Nephron (organoid): ENCODE data around the gene EZH2.
A peak's percentile ranks its signal among the peaks of the same experiment; 100 is the strongest.

Experiments
- H3K27ac Mint-ChIP-seq, 3 experiments: 2 replicates each; pipeline ENCODE4 v1.8.0; 2020; ENCODE audit warnings: mixed read lengths in 3 of 3, mild to moderate bottlenecking in 2 of 3, moderate library complexity in 1 of 3
- H3K27me3 Mint-ChIP-seq: 2 replicates; pipeline ENCODE4 v1.8.0; 2021; ENCODE audit warnings: low read depth, mild to moderate bottlenecking, moderate library complexity, mixed read lengths
- H3K36me3 Mint-ChIP-seq: 2 replicates; pipeline ENCODE4 v1.8.0; 2020; ENCODE audit warnings: low read depth, mixed read lengths
- H3K4me1 Mint-ChIP-seq: 2 replicates; pipeline ENCODE4 v1.8.0; 2020; ENCODE audit warnings: mixed read lengths
- H3K4me3 Mint-ChIP-seq, 3 experiments: 2 replicates each; pipeline ENCODE4 v1.8.0; 2020; ENCODE audit warnings: mild to moderate bottlenecking in 3 of 3, mixed read lengths in 3 of 3, moderate library complexity in 2 of 3
- H3K9me3 Mint-ChIP-seq: 2 replicates; pipeline ENCODE4 v1.8.0; 2020; ENCODE audit warnings: mixed read lengths
- TF ChIP-seq, protein P1 (sequence below), 3 experiments: fragments of 200-600 bp; sonication (generic); IDR thresholded peaks; one replicate each; pipeline ENCODE4 v1.5.0; 2021; ENCODE audit warnings: antibody characterized with exemption in 3 of 3; ENCODE audit not compliant: unreplicated experiment in 3 of 3

The EZH2 gene

DNA sequence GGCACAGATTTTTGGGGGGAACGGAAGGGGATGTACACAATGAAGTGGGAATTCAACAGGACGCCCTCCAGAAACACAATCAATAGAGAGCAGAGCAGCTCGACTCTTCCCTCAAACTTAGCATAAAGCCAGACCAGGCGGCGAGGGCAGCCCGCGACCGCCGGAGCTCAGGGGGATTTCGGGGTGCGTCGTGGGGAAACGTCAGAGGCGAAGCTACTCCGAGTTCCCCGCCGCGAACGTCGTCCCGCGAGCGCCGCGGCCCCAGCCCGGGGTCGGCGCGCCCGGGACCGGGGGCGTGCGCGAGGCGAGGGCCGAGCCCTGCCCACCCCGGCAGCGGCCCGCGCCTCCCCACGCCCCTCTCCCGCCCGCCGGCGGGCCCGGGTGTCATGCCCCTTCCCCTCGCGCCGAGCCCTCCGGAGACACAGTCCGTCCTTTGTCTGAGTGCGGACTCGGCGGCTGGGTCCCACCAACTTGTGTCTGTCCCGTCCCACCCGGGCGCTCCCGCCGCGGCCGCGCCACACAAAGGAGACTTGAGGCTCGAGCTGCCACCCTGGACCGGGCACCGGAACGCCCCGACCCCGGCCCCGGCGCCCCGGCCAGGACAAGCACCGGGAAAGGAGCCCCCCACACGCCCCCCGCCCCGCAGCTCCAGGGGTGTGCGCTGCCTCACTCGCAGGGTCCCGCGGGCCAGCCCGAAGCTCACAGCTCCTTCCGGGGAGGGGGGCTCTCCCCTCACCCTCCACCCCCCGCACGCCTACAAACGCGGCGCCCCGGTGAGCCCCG is 634 bp downstream of the EZH2 start:
- peaks cover 16% of the 10 kb centered on the region for H3K4me1 Mint-ChIP-seq
- peak overlapping the region; percentile 95 to 99 (median 96) for H3K27ac Mint-ChIP-seq
- peaks cover 8% of the 10 kb centered on the region for H3K36me3 Mint-ChIP-seq
- H3K4me3 Mint-ChIP-seq: peak overlapping the region; percentile 95 to 99 (median 97)
- TF ChIP-seq, protein P1, sequence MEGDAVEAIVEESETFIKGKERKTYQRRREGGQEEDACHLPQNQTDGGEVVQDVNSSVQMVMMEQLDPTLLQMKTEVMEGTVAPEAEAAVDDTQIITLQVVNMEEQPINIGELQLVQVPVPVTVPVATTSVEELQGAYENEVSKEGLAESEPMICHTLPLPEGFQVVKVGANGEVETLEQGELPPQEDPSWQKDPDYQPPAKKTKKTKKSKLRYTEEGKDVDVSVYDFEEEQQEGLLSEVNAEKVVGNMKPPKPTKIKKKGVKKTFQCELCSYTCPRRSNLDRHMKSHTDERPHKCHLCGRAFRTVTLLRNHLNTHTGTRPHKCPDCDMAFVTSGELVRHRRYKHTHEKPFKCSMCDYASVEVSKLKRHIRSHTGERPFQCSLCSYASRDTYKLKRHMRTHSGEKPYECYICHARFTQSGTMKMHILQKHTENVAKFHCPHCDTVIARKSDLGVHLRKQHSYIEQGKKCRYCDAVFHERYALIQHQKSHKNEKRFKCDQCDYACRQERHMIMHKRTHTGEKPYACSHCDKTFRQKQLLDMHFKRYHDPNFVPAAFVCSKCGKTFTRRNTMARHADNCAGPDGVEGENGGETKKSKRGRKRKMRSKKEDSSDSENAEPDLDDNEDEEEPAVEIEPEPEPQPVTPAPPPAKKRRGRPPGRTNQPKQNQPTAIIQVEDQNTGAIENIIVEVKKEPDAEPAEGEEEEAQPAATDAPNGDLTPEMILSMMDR (IDR thresholded peaks at IDR 0.05; ENCODE audit: unreplicated experiment in 3 of 3): no peak
- H3K27me3 Mint-ChIP-seq: no peaks in the 10 kb centered on the region
- no peaks in the 10 kb centered on the region for H3K9me3 Mint-ChIP-seq

GRCh38 chr7:148882841-148883265 is 1.2 kb downstream of the EZH2 start:
- Mint-ChIP-seq H3K27ac (peak overlapping the region; percentile 95 to 99 (median 96)), H3K4me3 (peak overlapping the region; percentile 95 to 99 (median 97)), H3K4me1 (peaks cover 16% of the 10 kb centered on the region), H3K9me3 (no peaks in the 10 kb centered on the region), H3K27me3 (no peaks in the 10 kb centered on the region), H3K36me3 (peaks cover 8% of the 10 kb centered on the region)
- TF ChIP-seq, protein P1 (IDR thresholded peaks at IDR 0.05; ENCODE audit: unreplicated experiment in 3 of 3): no peak

- TF ChIP-seq, protein P1 (IDR thresholded peaks at IDR 0.05; ENCODE audit: unreplicated experiment in 3 of 3): no peak
- Mint-ChIP-seq H3K9me3 (no peaks in the 10 kb centered on the region), H3K4me3 (peak overlapping the region; percentile 95 to 99 (median 97)), H3K36me3 (peaks cover 12% of the 10 kb centered on the region), H3K27ac (peak overlapping the region in 1 of 3 experiments; percentile 10), H3K27me3 (no peaks in the 10 kb centered on the region), H3K4me1 (peaks cover 16% of the 10 kb centered on the region)
Observed at GRCh38 chr7:148882192-148882591, 1.9 kb downstream of the EZH2 start.

DNA sequence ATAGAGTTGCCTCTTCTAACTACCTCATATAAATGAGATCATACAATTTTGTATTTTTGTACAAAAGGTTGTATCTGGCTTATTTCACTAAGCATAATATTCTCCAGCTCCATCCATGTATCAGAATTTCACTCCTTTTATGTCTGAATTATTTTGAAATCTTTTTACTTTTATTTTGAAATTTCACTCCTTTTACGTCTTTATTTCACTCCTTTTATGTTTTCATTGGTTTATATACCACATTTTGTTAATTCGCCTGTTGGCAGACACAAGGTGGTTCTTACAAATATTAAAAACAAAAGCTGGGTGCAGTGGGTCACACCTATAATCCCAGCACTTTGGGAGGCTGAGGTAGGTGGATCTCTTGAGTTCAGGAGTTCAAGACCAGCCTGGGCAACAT is 5.8 kb downstream of the EZH2 start:
- H3K36me3 Mint-ChIP-seq: peaks cover 8% of the 10 kb centered on the region
- H3K4me3 Mint-ChIP-seq: no peak overlapping the region
- H3K4me1 Mint-ChIP-seq: peaks cover 16% of the 10 kb centered on the region
- H3K9me3 Mint-ChIP-seq: no peaks in the 10 kb centered on the region
- H3K27me3 Mint-ChIP-seq: no peaks in the 10 kb centered on the region
- TF ChIP-seq, protein P1 (IDR thresholded peaks at IDR 0.05; ENCODE audit: unreplicated experiment in 3 of 3): no peak
- no peak overlapping the region for H3K27ac Mint-ChIP-seq

DNA sequence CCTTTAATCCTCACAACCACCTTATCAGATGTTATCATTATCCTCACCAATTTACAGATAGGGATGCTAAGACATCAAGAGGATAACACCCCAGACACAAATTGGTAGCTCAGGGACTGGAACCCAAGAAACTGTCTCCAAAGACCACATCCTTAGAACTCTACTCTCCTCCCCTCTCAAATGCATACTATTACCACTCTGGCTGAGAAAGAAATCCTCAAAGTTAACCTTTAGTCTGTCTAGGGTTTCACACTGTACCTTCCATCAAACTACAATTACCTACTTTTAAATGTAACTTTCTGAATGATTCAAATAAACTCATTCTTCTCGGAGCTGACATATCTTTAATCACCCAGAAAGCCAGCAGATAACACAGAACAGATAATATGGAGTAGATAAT is 6.6 kb downstream of the EZH2 start:
- TF ChIP-seq, protein P1 (IDR thresholded peaks at IDR 0.05; ENCODE audit: unreplicated experiment in 3 of 3): no peak
- no peaks in the 10 kb centered on the region for H3K9me3 Mint-ChIP-seq

GRCh38 chr7:148872188-148872587 is 11.9 kb downstream of the EZH2 start:
- peaks cover 10% of the 10 kb centered on the region for H3K9me3 Mint-ChIP-seq
- H3K4me1 Mint-ChIP-seq: peaks cover 4% of the 10 kb centered on the region
- no peak overlapping the region for H3K27ac Mint-ChIP-seq
- TF ChIP-seq, protein P1 (IDR thresholded peaks at IDR 0.05; ENCODE audit: unreplicated experiment in 3 of 3): no peak
- no peak overlapping the region for H3K4me3 Mint-ChIP-seq
- H3K36me3 Mint-ChIP-seq: peaks cover 16% of the 10 kb centered on the region
- H3K27me3 Mint-ChIP-seq: no peaks in the 10 kb centered on the region

More for the DNA sequence above, 6.6 kb downstream of the EZH2 start:
- H3K4me3 Mint-ChIP-seq: no peak overlapping the region
- H3K27me3 Mint-ChIP-seq: no peaks in the 10 kb centered on the region
- H3K27ac Mint-ChIP-seq: no peak overlapping the region
- H3K36me3 Mint-ChIP-seq: peaks cover 8% of the 10 kb centered on the region
- peaks cover 21% of the 10 kb centered on the region for H3K4me1 Mint-ChIP-seq
